Colonic mucosa (tissue), 4 donors: ENCODE results near the gene DACT1. TPM values are rescaled to one million over a fixed set of nuclear protein-coding genes. Genes with fewer than 3 reads are reported as not detected.

Experiments used
- DNase-seq: peaks from one replicate; pipeline ENCODE4 v3.0.0-alpha.2; 2020
- H3K27ac ChIP-seq: fragments of 200-600 bp; one replicate; pipeline ENCODE4 v1.8.0; 2021
- H3K27me3 ChIP-seq: fragments of 200-600 bp; one replicate; pipeline ENCODE4 v1.8.0; 2021
- H3K36me3 ChIP-seq: fragments of 200-600 bp; one replicate; pipeline ENCODE4 v1.8.0; 2021
- H3K4me1 ChIP-seq: fragments of 200-600 bp; one replicate; pipeline ENCODE4 v1.8.0; 2021; ENCODE audit warnings: mild to moderate bottlenecking
- H3K4me3 ChIP-seq: fragments of 200-600 bp; one replicate; pipeline ENCODE4 v1.8.0; 2021
- H3K9ac ChIP-seq, 2 donors: one replicate each; pipeline ENCODE4 v1.7.0; 2013; ENCODE audit warnings: control low read depth in 2 of 2, low read depth in 2 of 2, low read length in 2 of 2
- H3K9me3 ChIP-seq: fragments of 200-600 bp; one replicate; pipeline ENCODE4 v1.8.0; 2021
- CTCF ChIP-seq: fragments of 200-600 bp; IDR thresholded peaks from one replicate; pipeline ENCODE4 v1.8.0; 2022; ENCODE audit warnings: antibody characterized with exemption, mild to moderate bottlenecking
- intact Hi-C: fragments of 100-400 bp; cut with DNase I; formaldehyde crosslinking; loops from one replicate; pipeline ENCODE4 v1.14.1; 2022
- total RNA-seq, 2 donors: library from RNA; stranded (reverse); fragmentation: NEBNext Ultra II Directional in 1 of 2; extraction: Animal tissue kit (Norgen Biotek cat#: 25700) in 1 of 2; gene quantifications; one replicate each; pipeline ENCODE4 v1.2.1, GENCODE V29; 2021
- donor health status: healthy.
- donor health status: DM: no; HTN: no; CAD: no.
- donor health status: DM: no; HTN: no; CAD: no.

DACT1 gene
- total RNA-seq, 2 donors from 2014 or later: 1.5 to 4.9 TPM

GRCh38 chr14:58617619-58618018 is 20.1 kb upstream of the DACT1 start:
- Histone ChIP-seq H3K4me3 (no peak overlapping the region), H3K9me3 (no peaks in the 10 kb centered on the region), H3K27me3 (no peaks in the 10 kb centered on the region), H3K27ac (no peak overlapping the region), H3K9ac (no peak overlapping the region), H3K36me3 (no peaks in the 10 kb centered on the region), H3K4me1 (no peaks in the 10 kb centered on the region)
- no peak for DNase-seq
- no peak for TF ChIP-seq CTCF
- intact Hi-C loops: no loop called here

- intact Hi-C loops: no loop called here
- Histone ChIP-seq H3K4me1 (no peaks in the 10 kb centered on the region), H3K27ac (no peak overlapping the region), H3K9ac (no peak overlapping the region), H3K4me3 (no peak overlapping the region), H3K36me3 (no peaks in the 10 kb centered on the region), H3K9me3 (no peaks in the 10 kb centered on the region), H3K27me3 (no peaks in the 10 kb centered on the region)
- no peak for TF ChIP-seq CTCF
- DNase-seq: no peak
Measured at GRCh38 chr14:58620011-58620410, 17.8 kb upstream of the DACT1 start.

- H3K4me1 ChIP-seq: no peaks in the 10 kb centered on the region
- intact Hi-C loops: no loop called here
- H3K9me3 ChIP-seq: no peaks in the 10 kb centered on the region
Measured at GRCh38 chr14:58625438-58625837, 12.3 kb upstream of the DACT1 start.

GRCh38 chr14:58626431-58626831 is 11.3 kb upstream of the DACT1 start:
- no peaks in the 10 kb centered on the region for H3K9me3 ChIP-seq
- no peaks in the 10 kb centered on the region for H3K27me3 ChIP-seq
- TF ChIP-seq CTCF: no peak
- intact Hi-C loops: no loop called here
- H3K9ac ChIP-seq: no peak overlapping the region
- H3K27ac ChIP-seq: no peak overlapping the region
- no peaks in the 10 kb centered on the region for H3K36me3 ChIP-seq
- H3K4me3 ChIP-seq: no peak overlapping the region
- no peak for DNase-seq
- no peaks in the 10 kb centered on the region for H3K4me1 ChIP-seq

More at GRCh38 chr14:58625438-58625837, 12.3 kb upstream of the DACT1 start:
- Histone ChIP-seq H3K27ac (no peak overlapping the region), H3K9ac (no peak overlapping the region), H3K4me3 (no peak overlapping the region), H3K36me3 (no peaks in the 10 kb centered on the region), H3K27me3 (no peaks in the 10 kb centered on the region)
- TF ChIP-seq CTCF: no peak
- DNase-seq: no peak

GRCh38 chr14:58628406-58628805 is 9.4 kb upstream of the DACT1 start:
- DNase-seq: no peak
- TF ChIP-seq CTCF: no peak
- no peaks in the 10 kb centered on the region for H3K27me3 ChIP-seq
- H3K36me3 ChIP-seq: no peaks in the 10 kb centered on the region
- no peaks in the 10 kb centered on the region for H3K4me1 ChIP-seq
- intact Hi-C loops: no loop called here
- no peaks in the 10 kb centered on the region for H3K9me3 ChIP-seq
- H3K4me3 ChIP-seq: no peak overlapping the region
- no peak overlapping the region for H3K27ac ChIP-seq
- no peak overlapping the region for H3K9ac ChIP-seq

- Histone ChIP-seq H3K4me3 (no peak overlapping the region), H3K9me3 (no peaks in the 10 kb centered on the region), H3K36me3 (no peaks in the 10 kb centered on the region), H3K27ac (no peak overlapping the region), H3K9ac (no peak overlapping the region), H3K4me1 (no peaks in the 10 kb centered on the region), H3K27me3 (no peaks in the 10 kb centered on the region)
- TF ChIP-seq CTCF: no peak
- intact Hi-C loops: no loop called here
- no peak for DNase-seq
Measured at GRCh38 chr14:58629281-58629680, 8.5 kb upstream of the DACT1 start.
